Suprapubic skin (tissue), 4 donors: ENCODE results near the gene SAP25.

Experiments
- CTCF ChIP-seq, 2 donors: fragments of 200-600 bp in 1 of 2; fragments of 450-650 bp in 1 of 2; sonication (generic) in 1 of 2; IDR thresholded peaks; one replicate each; pipeline ENCODE4 v1.5.1; 2016 to 2019; ENCODE audit warnings: antibody characterized with exemption in 2 of 2, mild to moderate bottlenecking in 1 of 2, moderate library complexity in 1 of 2
- EP300 ChIP-seq: sonication (generic); formaldehyde crosslinking; IDR thresholded peaks from one replicate; pipeline ENCODE4 v1.6.1; 2017; ENCODE audit warnings: antibody characterized with exemption
- POLR2A ChIP-seq, 2 donors: fragments of 450-650 bp; IDR thresholded peaks; one replicate each; pipeline ENCODE4 v1.6.1; 2017; ENCODE audit warnings: antibody characterized with exemption in 2 of 2, mild to moderate bottlenecking in 2 of 2, moderate library complexity in 2 of 2
- POLR2AphosphoS5 ChIP-seq, 3 donors: sonication (generic); formaldehyde crosslinking; IDR thresholded peaks; one replicate each; pipeline ENCODE4 v1.6.1; 2017; ENCODE audit warnings: antibody characterized with exemption in 3 of 3

- no peak for TF ChIP-seq CTCF (IDR thresholded peaks at IDR 0.05)
- no peak for TF ChIP-seq POLR2A (IDR thresholded peaks at IDR 0.05)
- TF ChIP-seq EP300, result no peak
- TF ChIP-seq POLR2AphosphoS5 (IDR thresholded peaks at IDR 0.05), result no peak
Observed at GRCh38 chr7:100576384-100576993, 2.8 kb upstream of the SAP25 start.
